ENCODE results near the gene PTPN3. TPM values are rescaled to one million over a fixed set of nuclear protein-coding genes. Genes with fewer than 3 reads are reported as not detected.

PTPN3 gene
- total RNA-seq, 2 donors from 2014 or later: 0.41 to 0.82 TPM

DNA sequence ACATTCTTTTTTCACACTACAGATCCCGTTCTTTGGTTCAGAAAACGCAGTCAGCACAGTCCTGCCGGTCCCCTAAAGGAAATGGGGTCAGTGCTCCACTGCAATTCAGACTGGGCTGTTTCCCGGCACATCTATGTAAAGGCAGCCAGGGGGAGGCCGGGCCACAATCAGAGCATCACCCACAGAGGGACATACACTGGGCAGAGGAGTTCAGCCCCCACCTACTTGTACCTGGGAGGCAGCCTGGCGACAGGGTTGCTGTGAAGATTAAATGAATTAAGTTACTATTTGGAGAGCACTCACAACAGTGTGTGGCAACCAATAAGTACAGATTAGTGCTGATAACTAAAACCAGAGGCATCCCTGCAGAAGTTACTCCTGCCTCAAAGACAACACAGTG, 4.5 kb downstream of the PTPN3 start:
- H3K9me3 Mint-ChIP-seq: no peaks in the 10 kb centered on the region
- peaks cover 31% of the 10 kb centered on the region for H3K27me3 Mint-ChIP-seq
- H3K4me1 Mint-ChIP-seq: no peaks in the 10 kb centered on the region
- no peak for ATAC-seq (replicated peaks)
- no peak overlapping the region for H3K4me3 Mint-ChIP-seq
- H3K27ac Mint-ChIP-seq: no peak overlapping the region
- no peaks in the 10 kb centered on the region for H3K36me3 Mint-ChIP-seq (ENCODE audit: low read depth)

DNA sequence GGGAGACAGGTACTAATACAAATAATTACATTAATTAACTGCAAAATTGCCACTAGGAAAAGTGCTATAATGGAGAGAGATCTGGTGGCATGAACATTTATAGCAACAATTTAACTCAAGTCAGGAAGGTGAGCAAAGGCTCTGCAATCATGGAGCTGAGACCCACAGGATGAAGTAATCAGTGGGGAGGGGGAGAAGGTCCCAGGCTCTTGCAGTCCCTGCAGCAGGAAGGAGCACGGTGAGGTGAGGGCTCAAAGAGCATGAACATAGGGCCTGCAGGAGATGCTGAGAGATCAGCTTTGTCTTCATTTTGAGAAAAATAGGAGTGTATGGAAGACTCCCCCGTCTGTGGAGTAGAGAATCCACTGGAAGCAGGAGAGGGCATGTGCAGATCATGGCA, 6.5 kb downstream of the PTPN3 start:
- no peak for ATAC-seq (replicated peaks)
- Mint-ChIP-seq H3K27me3 (peaks cover 32% of the 10 kb centered on the region), H3K4me1 (no peaks in the 10 kb centered on the region), H3K9me3 (no peaks in the 10 kb centered on the region), H3K27ac (no peak overlapping the region), H3K36me3 (ENCODE audit: low read depth) (no peaks in the 10 kb centered on the region), H3K4me3 (no peak overlapping the region)

DNA sequence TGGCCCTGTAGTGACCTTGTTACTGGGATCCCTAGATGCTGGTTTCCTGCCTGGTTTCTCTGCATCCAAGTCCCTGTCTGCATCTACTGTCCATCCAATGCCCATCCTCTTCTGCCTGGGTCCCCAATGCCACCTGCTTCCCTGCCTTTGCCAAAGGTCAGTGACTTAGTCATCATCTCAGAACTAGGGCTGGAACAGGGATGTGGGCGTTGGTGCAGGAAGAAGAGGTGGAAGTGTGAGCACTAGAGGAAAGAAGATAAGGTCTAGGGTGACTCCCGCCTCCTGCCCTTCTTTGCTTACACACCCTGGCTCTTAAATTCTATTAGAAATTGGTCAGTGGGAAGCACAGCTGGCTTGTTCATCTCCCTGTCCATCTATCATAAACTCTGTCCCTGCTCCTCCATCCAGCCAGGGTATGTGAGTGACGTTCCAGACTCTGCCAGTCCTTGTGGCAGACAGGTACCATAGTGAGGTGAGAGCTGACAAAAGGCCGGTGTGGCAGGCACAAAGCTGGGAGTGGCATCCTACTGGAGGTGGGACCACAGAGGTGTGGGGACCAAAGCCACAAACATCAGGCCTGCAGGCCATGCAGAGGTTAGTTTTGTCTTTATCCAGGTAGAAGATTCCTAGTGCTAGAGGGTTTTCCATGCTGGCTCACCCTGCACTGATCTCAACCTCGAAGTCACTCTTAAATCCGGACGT, 9.2 kb downstream of the PTPN3 start:
- H3K27ac Mint-ChIP-seq: no peak overlapping the region
- no peaks in the 10 kb centered on the region for H3K4me1 Mint-ChIP-seq
- no peaks in the 10 kb centered on the region for H3K36me3 Mint-ChIP-seq (ENCODE audit: low read depth)
- no peak for ATAC-seq (replicated peaks)
- H3K27me3 Mint-ChIP-seq: peaks cover 32% of the 10 kb centered on the region
- no peak overlapping the region for H3K4me3 Mint-ChIP-seq
- no peaks in the 10 kb centered on the region for H3K9me3 Mint-ChIP-seq

DNA sequence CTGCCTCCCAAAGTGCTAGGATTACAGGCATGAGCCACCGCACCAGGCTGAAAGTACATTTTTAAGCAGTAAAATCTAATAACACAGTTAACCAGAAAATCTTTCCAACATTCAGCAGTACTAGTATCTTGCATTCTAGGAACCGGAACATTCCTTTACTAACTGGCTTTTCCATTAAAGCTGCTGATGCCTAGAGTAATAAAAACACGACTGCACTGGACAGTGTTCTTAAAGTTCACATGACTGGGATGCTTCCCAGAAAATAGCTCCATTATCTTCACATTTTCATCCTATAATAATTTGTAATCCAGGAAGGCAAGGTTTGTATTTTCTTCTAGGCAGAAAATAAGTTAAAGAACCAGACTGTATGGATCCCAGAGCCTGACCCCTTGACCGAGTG, 9.8 kb downstream of the PTPN3 start:
- no peak overlapping the region for H3K4me3 Mint-ChIP-seq
- no peak for ATAC-seq (replicated peaks)
- no peaks in the 10 kb centered on the region for H3K36me3 Mint-ChIP-seq (ENCODE audit: low read depth)
- H3K27ac Mint-ChIP-seq: no peak overlapping the region
- H3K27me3 Mint-ChIP-seq: peaks cover 32% of the 10 kb centered on the region
- no peaks in the 10 kb centered on the region for H3K4me1 Mint-ChIP-seq
- H3K9me3 Mint-ChIP-seq: no peaks in the 10 kb centered on the region

DNA sequence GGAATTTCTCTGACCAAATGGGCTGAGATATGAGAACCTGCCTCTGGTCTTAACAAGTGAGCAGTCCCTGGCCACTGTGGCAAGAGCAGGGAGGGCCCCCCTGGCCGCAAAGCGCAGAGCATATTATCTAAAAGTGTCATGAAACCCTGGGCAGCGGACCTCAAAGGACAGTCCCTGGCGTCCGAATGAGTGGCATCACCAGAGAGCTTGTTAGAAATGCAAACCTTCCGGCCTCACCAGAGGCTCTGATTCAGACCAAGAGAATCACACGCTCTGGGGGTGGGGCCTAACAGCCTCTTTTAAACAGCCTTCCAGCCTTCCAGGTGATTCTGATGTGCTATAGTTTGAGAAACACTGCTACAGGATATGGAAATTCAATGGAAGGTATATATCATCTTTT, 10.9 kb downstream of the PTPN3 start:
- no peak overlapping the region for H3K4me3 Mint-ChIP-seq
- no peaks in the 10 kb centered on the region for H3K9me3 Mint-ChIP-seq
- H3K4me1 Mint-ChIP-seq: no peaks in the 10 kb centered on the region
- ATAC-seq (replicated peaks): no peak
- no peaks in the 10 kb centered on the region for H3K36me3 Mint-ChIP-seq (ENCODE audit: low read depth)
- H3K27me3 Mint-ChIP-seq: peaks cover 31% of the 10 kb centered on the region
- H3K27ac Mint-ChIP-seq: no peak overlapping the region

DNA sequence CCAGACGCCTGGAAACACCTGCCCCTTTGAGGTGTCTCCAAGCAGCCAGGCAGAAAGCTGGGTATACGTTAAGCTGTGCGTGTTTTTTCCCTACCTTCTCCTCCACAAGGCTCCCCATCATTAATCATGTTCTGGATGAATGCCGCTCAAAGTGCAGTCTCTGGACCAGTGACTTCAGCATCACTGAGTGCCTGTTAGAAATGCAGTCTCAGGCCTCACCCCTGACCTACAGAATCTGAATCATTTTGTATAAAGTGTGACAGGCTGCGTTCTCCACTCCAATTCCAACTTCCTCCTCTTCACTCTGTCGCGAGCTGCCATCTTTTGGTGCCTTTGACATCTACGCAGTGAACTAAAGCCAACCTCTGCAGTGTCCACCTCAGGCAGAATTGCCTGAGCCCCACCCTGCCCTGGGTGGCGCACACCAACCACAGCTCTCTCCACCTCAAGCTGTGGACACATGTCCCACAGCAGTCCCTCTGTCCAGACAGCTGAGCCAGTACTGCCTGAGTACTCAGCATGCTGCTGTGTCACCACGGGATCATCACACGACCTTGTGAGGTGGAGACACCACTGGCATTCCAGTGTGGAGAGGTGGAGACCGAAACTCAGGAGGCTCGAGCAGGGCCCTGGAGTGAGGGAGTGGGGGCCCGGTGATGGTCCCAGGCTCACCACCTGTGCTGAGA, 14.2 kb downstream of the PTPN3 start:
- H3K36me3 Mint-ChIP-seq (ENCODE audit: low read depth): no peaks in the 10 kb centered on the region
- no peak for ATAC-seq (replicated peaks)
- peaks cover 35% of the 10 kb centered on the region for H3K27me3 Mint-ChIP-seq
- H3K9me3 Mint-ChIP-seq: no peaks in the 10 kb centered on the region
- no peak overlapping the region for H3K4me3 Mint-ChIP-seq
- no peak overlapping the region for H3K27ac Mint-ChIP-seq
- no peaks in the 10 kb centered on the region for H3K4me1 Mint-ChIP-seq

DNA sequence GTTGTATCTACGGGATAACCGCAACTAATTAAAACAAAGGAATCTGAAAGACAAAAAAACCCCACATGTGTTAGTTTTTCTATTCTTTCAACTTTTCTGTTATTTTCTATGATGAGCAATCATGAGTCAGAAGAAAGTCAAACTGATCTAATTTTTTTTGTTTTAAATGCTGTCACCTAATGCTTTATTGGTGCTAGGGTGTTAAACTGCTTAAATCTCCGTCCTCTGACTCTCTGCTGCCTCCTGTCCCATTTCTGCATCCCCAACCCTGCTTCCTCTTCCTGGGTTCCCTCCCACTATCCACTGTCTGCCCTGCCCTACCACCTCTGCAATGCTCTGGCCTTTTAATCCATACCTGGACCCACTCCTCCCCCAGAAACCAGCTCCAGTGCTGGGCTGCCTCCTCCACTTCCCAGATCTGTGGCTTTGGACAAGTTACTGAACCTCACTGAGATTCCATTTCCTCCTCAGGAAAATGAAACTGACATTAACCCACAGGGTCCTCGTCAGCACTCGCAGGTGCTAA, 15.7 kb downstream of the PTPN3 start:
- Mint-ChIP-seq H3K27ac (no peak overlapping the region), H3K36me3 (ENCODE audit: low read depth) (no peaks in the 10 kb centered on the region), H3K27me3 (peaks cover 35% of the 10 kb centered on the region), H3K4me1 (no peaks in the 10 kb centered on the region), H3K4me3 (no peak overlapping the region), H3K9me3 (no peaks in the 10 kb centered on the region)
- peak; percentile 33 for ATAC-seq (replicated peaks)

DNA sequence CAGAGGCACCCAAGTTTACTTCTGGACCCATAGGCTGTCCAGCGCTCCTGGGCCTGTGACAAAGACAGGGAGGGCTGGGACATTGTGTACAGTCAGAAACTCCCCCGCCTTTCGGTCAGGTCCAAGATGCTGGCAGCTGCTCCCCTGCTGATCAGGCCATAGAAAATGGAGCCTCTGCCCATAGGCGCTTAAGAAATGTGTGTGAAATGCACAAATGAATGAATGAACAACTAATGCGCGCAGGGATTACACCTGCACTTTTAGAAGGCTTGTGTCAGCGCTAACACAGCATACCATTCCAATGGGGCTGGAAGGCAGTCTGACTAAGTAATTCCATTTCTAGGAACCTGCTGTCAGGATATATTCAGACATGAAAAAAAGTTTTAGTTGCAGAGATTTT, 16.3 kb downstream of the PTPN3 start:
- H3K4me1 Mint-ChIP-seq: no peaks in the 10 kb centered on the region
- ATAC-seq (replicated peaks): no peak
- H3K9me3 Mint-ChIP-seq: no peaks in the 10 kb centered on the region
- H3K4me3 Mint-ChIP-seq: no peak overlapping the region
- H3K27me3 Mint-ChIP-seq: peaks cover 33% of the 10 kb centered on the region
- H3K36me3 Mint-ChIP-seq (ENCODE audit: low read depth): no peaks in the 10 kb centered on the region
- H3K27ac Mint-ChIP-seq: no peak overlapping the region

DNA sequence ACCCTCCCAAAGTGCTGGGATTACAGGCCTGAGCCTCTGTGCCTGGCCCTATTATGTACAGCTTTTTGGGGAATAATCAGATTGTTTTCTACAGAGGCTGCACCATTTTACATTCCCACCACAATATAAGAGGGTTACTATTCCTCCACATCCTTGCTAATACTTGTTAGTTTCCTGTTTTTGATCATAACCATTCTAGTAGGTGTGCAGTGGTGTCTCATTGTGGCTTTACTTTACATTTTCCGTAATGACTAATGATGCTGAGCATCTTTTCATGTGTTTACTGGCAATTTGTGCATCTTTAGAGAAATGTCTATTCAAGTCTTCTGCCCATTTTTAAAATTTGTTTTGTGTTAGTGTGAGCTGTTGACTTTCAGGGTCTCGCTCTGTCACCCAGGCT, 18.3 kb downstream of the PTPN3 start:
- H3K9me3 Mint-ChIP-seq: no peaks in the 10 kb centered on the region
- peaks cover 22% of the 10 kb centered on the region for H3K27me3 Mint-ChIP-seq
- no peak overlapping the region for H3K4me3 Mint-ChIP-seq
- no peaks in the 10 kb centered on the region for H3K4me1 Mint-ChIP-seq
- peak; percentile 60 for ATAC-seq (replicated peaks)
- no peak overlapping the region for H3K27ac Mint-ChIP-seq
- H3K36me3 Mint-ChIP-seq (ENCODE audit: low read depth): no peaks in the 10 kb centered on the region

DNA sequence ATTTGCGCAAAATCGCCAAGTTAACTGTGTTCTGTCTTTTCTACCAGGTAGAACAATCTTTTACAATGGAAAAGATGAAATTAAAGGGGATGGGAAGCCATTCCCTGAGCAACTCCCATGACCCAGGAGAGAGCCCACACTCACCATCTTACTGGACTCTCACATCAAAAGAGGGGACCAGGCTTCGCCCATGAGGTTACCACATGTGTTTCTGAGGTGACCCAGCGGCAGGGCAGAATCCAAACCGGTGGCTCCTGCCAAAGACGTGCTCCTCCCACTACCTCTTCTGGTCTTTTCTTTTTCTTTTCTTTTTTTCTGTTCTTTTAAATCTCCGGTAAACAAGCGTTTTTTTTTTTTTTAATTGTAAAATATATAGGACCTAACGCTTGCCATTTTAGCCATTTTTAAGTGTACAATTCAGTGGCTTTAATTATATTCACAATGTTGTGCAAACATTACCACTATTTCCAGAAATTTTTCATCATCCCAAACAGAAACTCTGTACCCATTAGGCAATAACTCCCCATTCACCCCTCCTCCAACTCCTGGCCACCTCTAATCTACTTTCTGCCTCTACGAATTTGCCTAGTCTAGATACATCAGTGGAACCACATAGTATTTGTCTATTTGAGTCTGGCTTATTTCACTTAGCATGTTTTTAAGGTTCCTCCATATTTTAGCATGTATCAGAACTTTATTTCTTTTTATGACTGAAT, 19.3 kb downstream of the PTPN3 start:
- Mint-ChIP-seq H3K27ac (no peak overlapping the region), H3K9me3 (no peaks in the 10 kb centered on the region), H3K36me3 (ENCODE audit: low read depth) (no peaks in the 10 kb centered on the region), H3K4me1 (no peaks in the 10 kb centered on the region), H3K27me3 (peaks cover 22% of the 10 kb centered on the region), H3K4me3 (no peak overlapping the region)
- ATAC-seq (replicated peaks): no peak

DNA sequence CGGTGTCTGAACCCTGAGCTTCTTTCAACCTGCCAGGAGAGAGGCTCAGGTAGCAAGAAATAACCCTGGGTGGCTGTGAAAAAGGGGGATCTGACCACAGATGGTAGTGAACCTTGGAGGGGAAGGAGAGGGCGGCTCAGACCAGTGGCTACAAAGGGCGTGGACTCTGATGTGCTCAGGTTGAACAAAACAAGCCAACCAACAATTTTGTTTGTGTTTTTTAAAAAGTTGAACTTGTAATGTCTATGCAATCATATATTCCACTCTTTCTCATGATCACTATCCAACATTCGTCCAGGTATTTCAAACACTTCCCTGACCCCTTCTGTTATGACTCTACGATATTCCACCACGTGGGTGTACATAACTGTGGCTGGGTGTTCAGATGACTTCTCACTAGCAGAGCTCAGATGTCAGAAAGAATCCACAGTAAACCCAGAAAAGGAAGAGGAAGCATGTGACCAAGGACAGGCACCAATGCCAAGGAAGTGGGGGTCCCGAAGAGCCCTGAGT, 20.0 kb downstream of the PTPN3 start:
- H3K36me3 Mint-ChIP-seq (ENCODE audit: low read depth): no peaks in the 10 kb centered on the region
- peaks cover 23% of the 10 kb centered on the region for H3K27me3 Mint-ChIP-seq
- H3K4me3 Mint-ChIP-seq: no peak overlapping the region
- no peaks in the 10 kb centered on the region for H3K4me1 Mint-ChIP-seq
- H3K9me3 Mint-ChIP-seq: no peaks in the 10 kb centered on the region
- H3K27ac Mint-ChIP-seq: no peak overlapping the region
- ATAC-seq (replicated peaks): no peak

DNA sequence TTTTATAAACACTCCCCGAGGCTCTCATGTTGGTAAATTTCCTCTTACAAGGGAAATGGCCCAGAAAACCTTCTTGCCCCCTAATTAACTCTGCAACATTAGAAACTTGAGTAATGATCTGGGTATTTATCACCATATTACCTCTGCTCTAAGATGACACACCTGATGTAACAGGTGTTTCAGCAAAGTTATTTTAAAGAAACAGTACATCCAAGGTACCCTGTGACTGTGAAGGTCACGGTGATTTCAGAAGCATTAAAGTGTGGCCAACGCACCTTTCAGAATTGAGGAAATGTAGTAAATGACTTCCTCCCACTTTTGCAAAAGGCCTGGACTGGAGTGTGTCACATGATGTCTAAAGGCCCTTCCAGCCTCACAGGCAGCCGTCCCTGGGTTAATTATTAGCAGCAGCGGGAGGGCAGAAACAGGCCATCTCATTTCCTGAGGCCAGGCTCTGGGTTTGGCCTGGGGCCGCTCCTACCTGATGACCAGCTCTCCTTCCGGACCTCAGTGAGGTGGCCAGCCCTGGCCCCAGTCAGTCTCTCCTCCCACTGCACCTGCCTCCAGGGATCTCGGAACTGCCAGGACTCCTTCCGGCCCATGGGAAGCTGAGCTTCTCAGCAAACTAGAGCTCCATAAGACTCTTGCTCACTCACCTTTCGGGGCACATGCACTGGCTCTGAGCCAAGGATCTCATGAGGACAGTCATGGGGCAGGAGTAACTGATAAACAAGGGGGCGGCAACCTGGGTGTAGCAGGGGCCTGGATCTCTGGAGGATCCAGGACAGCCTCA, 20.7 kb downstream of the PTPN3 start:
- peaks cover 25% of the 10 kb centered on the region for H3K27me3 Mint-ChIP-seq
- no peaks in the 10 kb centered on the region for H3K4me1 Mint-ChIP-seq
- no peaks in the 10 kb centered on the region for H3K9me3 Mint-ChIP-seq
- ATAC-seq (replicated peaks): no peak
- no peaks in the 10 kb centered on the region for H3K36me3 Mint-ChIP-seq (ENCODE audit: low read depth)
- no peak overlapping the region for H3K27ac Mint-ChIP-seq
- no peak overlapping the region for H3K4me3 Mint-ChIP-seq

DNA sequence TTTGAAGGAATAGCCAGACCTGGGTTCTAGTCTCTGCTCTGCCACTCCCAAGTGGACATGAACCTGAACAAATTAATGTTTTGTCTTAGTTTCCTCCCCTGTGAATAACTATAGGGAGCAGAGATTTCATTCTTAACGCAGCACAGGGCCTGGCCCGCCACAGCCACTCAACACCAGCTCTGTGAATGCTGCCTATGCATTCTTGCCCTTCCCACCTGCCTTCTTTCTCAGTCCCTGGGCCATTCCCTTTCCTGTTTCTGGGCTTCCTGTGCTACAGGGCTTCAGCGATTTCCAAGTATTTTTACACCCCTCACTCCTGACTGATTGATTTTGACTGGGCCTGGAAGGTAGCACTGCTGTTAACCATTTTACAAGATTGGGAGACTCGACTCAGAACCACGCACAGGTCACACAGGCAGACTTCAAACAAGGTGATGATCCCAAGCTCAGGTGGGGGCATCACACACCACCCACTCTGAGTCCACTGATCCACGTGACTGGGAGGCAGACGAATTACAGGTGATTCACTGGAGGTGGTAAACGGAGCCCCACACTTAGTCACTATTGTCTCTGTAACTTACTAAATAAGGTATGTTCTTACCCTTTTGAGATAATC, 21.4 kb downstream of the PTPN3 start:
- peak; percentile 18 for ATAC-seq (replicated peaks)
- Mint-ChIP-seq H3K27me3 (peaks cover 25% of the 10 kb centered on the region), H3K9me3 (no peaks in the 10 kb centered on the region), H3K36me3 (ENCODE audit: low read depth) (no peaks in the 10 kb centered on the region), H3K27ac (no peak overlapping the region), H3K4me1 (no peaks in the 10 kb centered on the region), H3K4me3 (no peak overlapping the region)

DNA sequence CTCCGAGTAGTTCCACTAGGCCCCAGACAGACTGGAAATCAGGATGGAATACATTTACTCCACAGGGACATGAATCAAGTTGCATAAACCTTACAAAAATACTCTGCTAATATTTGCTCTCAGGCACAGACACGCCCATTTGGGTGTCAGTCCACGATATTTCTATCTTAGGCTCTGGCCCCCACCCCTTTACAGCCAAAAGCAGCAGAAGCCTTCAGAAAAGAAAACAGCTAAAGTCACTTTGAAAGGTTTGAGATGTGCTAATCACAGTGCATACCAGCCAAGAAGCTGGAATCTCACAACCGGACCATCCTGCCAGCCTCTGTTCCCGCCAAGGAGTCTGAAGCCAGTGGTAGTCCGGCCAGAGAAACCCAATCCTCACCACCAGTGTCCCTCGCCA, 22.6 kb downstream of the PTPN3 start:
- no peaks in the 10 kb centered on the region for H3K9me3 Mint-ChIP-seq
- H3K4me1 Mint-ChIP-seq: no peaks in the 10 kb centered on the region
- H3K36me3 Mint-ChIP-seq (ENCODE audit: low read depth): no peaks in the 10 kb centered on the region
- no peak overlapping the region for H3K27ac Mint-ChIP-seq
- no peak overlapping the region for H3K4me3 Mint-ChIP-seq
- peaks cover 24% of the 10 kb centered on the region for H3K27me3 Mint-ChIP-seq
- ATAC-seq (replicated peaks): no peak

All from activated T-helper 17 cell treated with anti-CD3 and anti-CD28 coated beads, Interleukin-2, amount 50 U/mL, for 72 hours (primary cell).